ENCODE data around the gene FBXL13.

DNA sequence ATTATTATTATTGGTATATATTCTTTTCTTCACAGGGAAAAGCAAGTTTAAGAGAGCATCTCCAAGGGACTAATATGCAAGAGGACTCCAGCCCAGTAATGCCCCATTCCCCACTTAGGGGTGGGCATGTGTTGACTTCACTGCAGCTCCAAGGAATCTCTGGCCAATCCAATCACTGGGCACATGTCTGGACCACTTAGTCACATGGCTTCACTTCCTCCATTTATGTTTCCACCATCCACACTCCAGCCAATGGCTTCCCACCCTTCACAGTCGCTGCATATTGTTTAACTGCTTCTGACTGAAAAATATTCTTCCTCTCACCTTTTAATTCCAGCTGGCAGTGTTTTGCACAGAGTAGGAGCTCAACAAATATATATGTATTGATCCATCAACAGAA lies 43.6 kb downstream of the FBXL13 start:
- TF ChIP-seq TCF12 (IDR thresholded peaks at IDR 0.05; ENCODE audit: low read depth) (no peak), YY1 (IDR thresholded peaks at IDR 0.05; ENCODE audit: low read depth) (no peak), TEAD4 (IDR thresholded peaks at IDR 0.05) (no peak), EP300 (IDR thresholded peaks at IDR 0.05; ENCODE audit: borderline replicate concordance) (no peak)
- TF ChIP-seq, protein P1, sequence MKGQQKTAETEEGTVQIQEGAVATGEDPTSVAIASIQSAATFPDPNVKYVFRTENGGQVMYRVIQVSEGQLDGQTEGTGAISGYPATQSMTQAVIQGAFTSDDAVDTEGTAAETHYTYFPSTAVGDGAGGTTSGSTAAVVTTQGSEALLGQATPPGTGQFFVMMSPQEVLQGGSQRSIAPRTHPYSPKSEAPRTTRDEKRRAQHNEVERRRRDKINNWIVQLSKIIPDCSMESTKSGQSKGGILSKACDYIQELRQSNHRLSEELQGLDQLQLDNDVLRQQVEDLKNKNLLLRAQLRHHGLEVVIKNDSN (IDR thresholded peaks at IDR 0.05): no peak
- TF ChIP-seq, protein P2, sequence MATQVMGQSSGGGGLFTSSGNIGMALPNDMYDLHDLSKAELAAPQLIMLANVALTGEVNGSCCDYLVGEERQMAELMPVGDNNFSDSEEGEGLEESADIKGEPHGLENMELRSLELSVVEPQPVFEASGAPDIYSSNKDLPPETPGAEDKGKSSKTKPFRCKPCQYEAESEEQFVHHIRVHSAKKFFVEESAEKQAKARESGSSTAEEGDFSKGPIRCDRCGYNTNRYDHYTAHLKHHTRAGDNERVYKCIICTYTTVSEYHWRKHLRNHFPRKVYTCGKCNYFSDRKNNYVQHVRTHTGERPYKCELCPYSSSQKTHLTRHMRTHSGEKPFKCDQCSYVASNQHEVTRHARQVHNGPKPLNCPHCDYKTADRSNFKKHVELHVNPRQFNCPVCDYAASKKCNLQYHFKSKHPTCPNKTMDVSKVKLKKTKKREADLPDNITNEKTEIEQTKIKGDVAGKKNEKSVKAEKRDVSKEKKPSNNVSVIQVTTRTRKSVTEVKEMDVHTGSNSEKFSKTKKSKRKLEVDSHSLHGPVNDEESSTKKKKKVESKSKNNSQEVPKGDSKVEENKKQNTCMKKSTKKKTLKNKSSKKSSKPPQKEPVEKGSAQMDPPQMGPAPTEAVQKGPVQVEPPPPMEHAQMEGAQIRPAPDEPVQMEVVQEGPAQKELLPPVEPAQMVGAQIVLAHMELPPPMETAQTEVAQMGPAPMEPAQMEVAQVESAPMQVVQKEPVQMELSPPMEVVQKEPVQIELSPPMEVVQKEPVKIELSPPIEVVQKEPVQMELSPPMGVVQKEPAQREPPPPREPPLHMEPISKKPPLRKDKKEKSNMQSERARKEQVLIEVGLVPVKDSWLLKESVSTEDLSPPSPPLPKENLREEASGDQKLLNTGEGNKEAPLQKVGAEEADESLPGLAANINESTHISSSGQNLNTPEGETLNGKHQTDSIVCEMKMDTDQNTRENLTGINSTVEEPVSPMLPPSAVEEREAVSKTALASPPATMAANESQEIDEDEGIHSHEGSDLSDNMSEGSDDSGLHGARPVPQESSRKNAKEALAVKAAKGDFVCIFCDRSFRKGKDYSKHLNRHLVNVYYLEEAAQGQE (IDR thresholded peaks at IDR 0.05; ENCODE audit: low read depth): no peak

Measured in Ishikawa (cell line).